ENCODE results near the gene CEACAM21.

CEACAM21 gene

DNA sequence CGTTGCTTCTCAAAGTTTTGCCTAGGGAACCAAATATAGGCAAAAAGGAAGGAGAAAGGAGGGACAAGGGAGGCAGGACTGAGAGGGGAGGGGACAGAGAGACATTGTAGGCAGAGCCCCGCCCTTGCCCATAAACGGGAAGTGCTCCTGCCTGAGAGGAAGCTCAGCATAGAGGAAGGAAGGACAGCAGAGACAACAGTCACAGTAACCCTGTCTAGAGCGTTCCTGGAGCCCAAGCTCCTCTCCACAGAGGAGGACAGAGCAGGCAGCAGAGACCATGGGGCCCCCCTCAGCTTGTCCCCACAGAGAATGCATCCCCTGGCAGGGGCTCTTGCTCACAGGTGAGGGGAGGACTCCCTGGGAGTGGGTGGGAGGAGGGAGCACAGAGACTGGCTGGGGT, at the start of gene CEACAM21:
TSS of gene CEACAM21 (plus strand) at position 169 of the 400 bp plus-strand sequence. CDS start at position 278, 109 bp downstream.
- DNase-seq = no peak

GRCh38 chr19:41527089-41527488, 48.9 kb upstream of the CEACAM21 start:
- no peak for DNase-seq

DNA sequence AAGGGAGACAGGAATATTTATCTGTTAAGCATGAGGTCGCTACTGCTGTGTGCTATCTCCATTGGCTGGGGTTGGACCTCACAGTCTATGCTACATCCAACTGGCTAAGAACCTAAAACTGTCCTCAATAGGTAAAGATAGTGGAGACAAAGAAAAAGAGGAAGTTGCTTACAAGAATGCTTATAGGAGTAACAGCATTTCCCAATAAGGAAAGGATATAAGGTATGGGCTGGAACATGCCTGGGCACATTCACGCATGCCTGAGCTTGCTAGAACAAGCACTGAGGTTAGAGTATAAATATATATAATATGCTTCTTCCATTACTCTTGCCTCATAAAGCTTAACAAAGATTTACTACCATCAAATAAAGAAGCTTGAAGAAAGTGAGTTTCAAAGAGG, 47.9 kb upstream of the CEACAM21 start:
- DNase-seq = no peak

DNA sequence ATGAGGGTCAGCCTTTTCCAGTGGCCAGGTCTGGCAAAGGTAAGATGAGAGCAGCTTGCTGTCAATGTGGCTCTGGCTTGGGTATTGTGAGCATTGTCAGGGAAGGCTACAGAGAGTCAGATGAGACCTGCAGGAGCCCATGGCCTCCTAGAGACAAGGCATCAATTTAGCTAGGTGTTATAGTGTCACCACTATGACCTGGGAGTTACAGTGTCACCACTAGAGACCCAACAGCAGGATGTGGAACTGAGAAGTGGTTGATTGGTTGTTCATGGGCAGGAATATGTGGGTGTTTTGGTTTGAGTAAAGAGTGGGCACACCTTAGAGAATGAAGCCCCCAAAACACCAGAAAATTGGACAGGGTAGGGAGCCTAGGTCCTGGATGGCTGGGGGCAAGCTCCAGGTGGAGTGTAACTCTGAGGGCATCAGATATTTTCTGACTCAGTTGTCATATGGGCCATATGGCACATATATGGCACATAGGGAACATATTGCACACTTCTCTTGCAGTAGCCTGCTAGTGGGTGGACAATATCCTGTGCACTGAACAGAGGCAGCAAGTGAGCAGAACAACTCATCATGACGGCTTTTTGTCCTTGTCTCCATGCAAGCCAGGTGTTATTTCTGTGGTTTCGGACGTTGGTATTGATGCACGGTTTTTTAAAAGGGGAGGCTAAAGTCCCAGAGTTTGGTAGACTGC, 46.3 kb upstream of the CEACAM21 start:
- no peak for DNase-seq

GRCh38 chr19:41530184-41530534, 45.8 kb upstream of the CEACAM21 start:
- DNase-seq = no peak

GRCh38 chr19:41530761-41531301, 45.1 kb upstream of the CEACAM21 start:
- no peak for DNase-seq

- no peak for DNase-seq
Observed at GRCh38 chr19:41531438-41532311, 44.3 kb upstream of the CEACAM21 start.

DNA sequence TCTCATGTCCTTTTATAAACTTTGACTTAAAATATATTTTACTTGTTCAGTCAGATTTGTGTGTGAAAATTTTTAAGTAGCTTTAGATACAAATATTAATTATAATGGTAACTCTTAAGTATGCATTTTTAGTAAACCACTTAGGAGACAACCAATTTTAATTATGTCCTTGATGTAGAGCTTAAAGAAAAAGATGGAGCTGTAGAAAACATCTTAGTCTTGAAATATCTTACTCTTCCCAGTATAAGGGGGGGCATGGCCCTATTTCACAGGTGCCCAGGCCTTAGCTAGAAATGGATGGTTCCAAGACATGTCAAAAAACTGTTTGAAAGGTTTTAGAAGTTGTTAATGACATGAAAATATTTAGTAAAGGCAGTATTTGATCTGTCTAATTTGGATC, 43.4 kb upstream of the CEACAM21 start:
- DNase-seq = no peak

GRCh38 chr19:41533671-41534215, 42.2 kb upstream of the CEACAM21 start:
- DNase-seq = no peak

- no peak for DNase-seq
Observed at GRCh38 chr19:41535029-41535622, 40.8 kb upstream of the CEACAM21 start.

- no peak for DNase-seq
Observed at GRCh38 chr19:41537789-41538188, 38.2 kb upstream of the CEACAM21 start.

DNA sequence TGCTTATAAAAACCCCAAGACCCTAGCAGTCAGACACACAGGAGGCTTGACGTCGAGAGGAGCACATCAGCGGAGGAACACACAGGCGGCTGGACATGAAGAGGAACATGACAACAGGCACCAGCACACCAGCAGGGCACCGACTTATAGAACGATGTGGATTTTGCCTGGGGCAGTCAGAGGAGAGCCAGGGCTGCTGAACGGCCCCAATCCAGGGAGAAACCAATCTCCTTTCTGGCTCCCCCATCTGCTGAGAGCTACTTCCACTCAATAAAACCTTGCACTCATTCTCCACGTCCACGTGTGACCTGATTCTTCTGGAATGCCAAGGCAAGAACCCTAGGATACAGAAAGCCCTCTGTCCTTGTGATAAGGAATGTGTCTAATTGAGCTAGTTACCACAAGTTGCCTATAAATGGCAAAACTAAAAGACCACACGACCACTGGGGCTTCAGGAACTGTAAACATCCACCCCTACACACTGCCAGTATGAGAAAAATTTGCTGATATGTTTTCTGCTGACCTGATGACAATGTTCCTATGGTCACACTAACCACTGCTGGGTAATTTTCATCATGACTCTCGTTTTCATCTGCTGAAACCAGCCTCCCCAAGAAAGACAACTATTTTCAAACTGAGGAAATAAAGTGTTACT, 35.8 kb upstream of the CEACAM21 start:
- DNase-seq = no peak

- DNase-seq = peak; percentile 4
Observed at GRCh38 chr19:41541990-41542584, 33.9 kb upstream of the CEACAM21 start.

DNA sequence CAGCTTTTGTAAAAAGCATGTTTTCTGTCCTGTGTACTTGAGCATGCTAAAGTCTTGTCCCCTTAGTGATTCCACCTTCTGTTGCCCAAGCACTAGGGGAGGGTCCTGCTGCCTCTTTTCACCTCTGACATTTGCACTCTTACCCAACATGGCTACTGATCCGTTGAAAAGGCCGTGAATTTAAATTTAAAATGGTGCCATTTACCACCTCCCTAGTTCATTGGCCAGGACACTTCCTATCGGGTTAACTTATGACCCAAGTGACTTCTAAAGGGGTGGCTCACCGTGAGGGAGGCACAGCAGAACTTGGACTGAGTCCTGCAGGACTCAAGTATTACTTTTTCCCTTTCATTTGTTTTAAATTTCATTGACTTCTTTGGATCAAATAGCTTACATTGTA, 33.3 kb upstream of the CEACAM21 start:
- DNase-seq = no peak

- DNase-seq = no peak
Observed at GRCh38 chr19:41543582-41543981, 32.4 kb upstream of the CEACAM21 start.

GRCh38 chr19:41545547-41545946, 30.4 kb upstream of the CEACAM21 start:
- DNase-seq = no peak

DNA sequence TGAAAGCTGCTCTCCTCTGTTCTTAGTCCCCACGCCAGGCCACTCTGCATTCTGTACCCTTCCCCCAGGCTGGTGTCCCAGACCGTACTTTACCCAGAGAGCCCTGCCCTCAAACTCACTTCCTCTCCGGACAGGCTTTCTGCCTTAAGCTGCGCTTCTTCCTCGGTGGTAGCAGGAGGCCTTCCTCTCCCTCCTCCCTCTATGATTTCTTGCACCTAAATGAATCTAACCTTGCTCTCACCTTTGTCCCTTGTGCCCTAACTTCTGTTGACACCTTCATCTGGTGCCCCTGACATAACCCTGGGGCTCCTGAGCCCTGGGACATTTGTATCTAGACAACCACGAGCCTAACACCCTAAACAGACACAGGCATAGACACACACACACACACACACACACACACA, 29.6 kb upstream of the CEACAM21 start:
- DNase-seq = no peak

DNA sequence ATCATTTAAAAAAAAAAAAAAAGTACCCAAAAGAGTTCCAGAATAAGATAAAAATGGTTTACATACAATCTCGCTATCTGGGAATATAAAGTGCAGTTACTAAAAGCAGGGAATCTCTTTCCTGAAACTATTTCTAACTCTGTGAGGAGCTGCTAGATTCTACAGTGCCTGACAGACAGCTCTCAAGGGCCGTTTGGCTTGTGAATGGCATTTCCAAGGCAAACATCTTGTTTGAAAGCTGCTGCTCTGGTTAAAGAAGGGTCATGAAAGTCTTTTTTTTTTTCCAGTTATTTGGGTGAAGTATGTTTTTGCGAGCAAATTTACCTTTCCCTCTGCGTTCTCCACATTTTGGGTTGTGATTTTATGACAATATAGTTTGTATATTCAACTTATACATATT, 29.0 kb upstream of the CEACAM21 start:
- no peak for DNase-seq

DNA sequence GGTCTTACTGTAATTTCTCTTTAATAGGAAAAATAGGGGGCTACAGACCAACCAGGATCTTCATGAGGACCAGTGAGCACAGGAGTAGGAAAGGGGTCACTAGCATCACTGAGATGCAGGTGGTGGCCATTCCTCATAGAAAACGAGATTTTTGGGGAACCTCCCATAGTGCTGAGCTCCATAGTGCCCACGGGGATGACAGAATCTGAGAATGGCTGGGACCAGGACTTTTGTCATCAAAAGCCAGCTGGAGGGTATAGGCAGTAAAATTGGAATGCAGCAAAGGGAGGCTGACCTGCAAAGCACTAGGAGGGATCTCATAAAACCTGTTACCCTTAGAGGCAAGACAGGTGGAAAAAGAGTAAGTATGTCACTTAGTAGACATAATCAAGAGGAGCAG, 28.4 kb upstream of the CEACAM21 start:
- no peak for DNase-seq

GRCh38 chr19:41548047-41548446, 27.9 kb upstream of the CEACAM21 start:
- no peak for DNase-seq

GRCh38 chr19:41548954-41549688, 26.8 kb upstream of the CEACAM21 start:
- DNase-seq = no peak

- no peak for DNase-seq
Observed at GRCh38 chr19:41549884-41550283, 26.1 kb upstream of the CEACAM21 start.

Data from NCI-H1092 (cell line).